IMR-90 (cell line): ENCODE results near the gene PARL.

Source experiments
- BHLHE40 ChIP-seq: fragments of 150-350 bp; IDR thresholded peaks from 2 replicates; pipeline ENCODE4 v1.6.1; 2016; ENCODE audit warnings: mild to moderate bottlenecking, low read depth, low read length
- CEBPB ChIP-seq: IDR thresholded peaks from 2 replicates; pipeline ENCODE4 v1.6.1; 2012; ENCODE audit warnings: low read depth, low read length, improper control_type of control experiment
- CTCF ChIP-seq: conservative IDR thresholded peaks from 2 replicates; pipeline ENCODE4 v1.5.1; 2012; ENCODE audit warnings: mild to moderate bottlenecking, low read depth, low read length, improper control_type of control experiment
- MAFK ChIP-seq: IDR thresholded peaks from 2 replicates; pipeline ENCODE4 v1.6.1; 2012; ENCODE audit warnings: low read depth, low read length, improper control_type of control experiment
- MAZ ChIP-seq: IDR thresholded peaks from 2 replicates; pipeline ENCODE4 v1.6.1; 2012; ENCODE audit warnings: low read depth, mild to moderate bottlenecking, low read length, improper control_type of control experiment, moderate library complexity, borderline replicate concordance
- POLR2A ChIP-seq: IDR thresholded peaks from 2 replicates; pipeline ENCODE4 v1.6.1; 2012; ENCODE audit warnings: mild to moderate bottlenecking, low read depth, low read length
- RCOR1 ChIP-seq: IDR thresholded peaks from 2 replicates; pipeline ENCODE4 v1.6.1; 2012; ENCODE audit warnings: mild to moderate bottlenecking, low read length, improper control_type of control experiment; ENCODE audit not compliant: insufficient replicate concordance
- RFX5 ChIP-seq: IDR thresholded peaks from 2 replicates; pipeline ENCODE4 v1.8.0; 2012; ENCODE audit warnings: low read depth, mild to moderate bottlenecking, low read length, moderate library complexity

- TF ChIP-seq CTCF (no peak), POLR2A (no peak), MAZ (no peak), CEBPB (no peak), MAFK (no peak), RFX5 (no peak), BHLHE40 (no peak), RCOR1 (no peak)
Measured at GRCh38 chr3:183792976-183793375, 91.7 kb downstream of the PARL start.
